C1 segment of cervical spinal cord (tissue), 14 donors: ENCODE data around the gene ZXDC.

Source experiments
- DNase-seq, 14 donors: peaks; one replicate each; lab custom pipeline; 2025; lab: John Stamatoyannopoulos, UW

Gene ZXDC

GRCh38 chr3:126417981-126418530 is 57.6 kb downstream of the ZXDC start:
- DNase-seq = no peak

GRCh38 chr3:126417515-126417914 is 58.2 kb downstream of the ZXDC start:
- no peak for DNase-seq

GRCh38 chr3:126416943-126417342 is 58.7 kb downstream of the ZXDC start:
- DNase-seq = no peak

- no peak for DNase-seq
Observed at GRCh38 chr3:126415661-126416591, 59.8 kb downstream of the ZXDC start.

GRCh38 chr3:126414961-126415660 is 60.6 kb downstream of the ZXDC start:
- DNase-seq = no peak

GRCh38 chr3:126414406-126414805 is 61.3 kb downstream of the ZXDC start:
- DNase-seq = no peak

- no peak for DNase-seq
Observed at GRCh38 chr3:126413693-126414080, 62.0 kb downstream of the ZXDC start.

- no peak for DNase-seq
Observed at GRCh38 chr3:126412841-126413692, 62.6 kb downstream of the ZXDC start.

GRCh38 chr3:126408099-126408498 is 67.6 kb downstream of the ZXDC start:
- no peak for DNase-seq

GRCh38 chr3:126407412-126408044 is 68.2 kb downstream of the ZXDC start:
- DNase-seq = no peak

- no peak for DNase-seq
Observed at GRCh38 chr3:126406389-126407296, 69.0 kb downstream of the ZXDC start.

GRCh38 chr3:126402666-126403302 is 72.9 kb downstream of the ZXDC start:
- DNase-seq = no peak

- DNase-seq = no peak
Observed at GRCh38 chr3:126402178-126402577, 73.5 kb downstream of the ZXDC start.

GRCh38 chr3:126401611-126402160 is 74.0 kb downstream of the ZXDC start:
- no peak for DNase-seq

- DNase-seq = no peak
Observed at GRCh38 chr3:126399756-126400155, 75.9 kb downstream of the ZXDC start.

- DNase-seq = no peak
Observed at GRCh38 chr3:126399351-126399735, 76.3 kb downstream of the ZXDC start.

GRCh38 chr3:126398423-126399350 is 77.0 kb downstream of the ZXDC start:
- no peak for DNase-seq
